HG03558 (cell line): ENCODE measurements around the gene IQCM.

Experiments
- ATAC-seq: cut with Tn5 transposase; IDR thresholded peaks from one replicate; pipeline ENCODE4 v1.9.1; 2021; ENCODE audit warnings: moderate number of reproducible peaks; ENCODE audit not compliant: unreplicated experiment; ENCODE audit errors: extremely low read depth

IQCM gene

GRCh38 chr4:149715822-149716585 is 99.6 kb downstream of the IQCM start:
- no peak for ATAC-seq

GRCh38 chr4:149713031-149713430 is 102.6 kb downstream of the IQCM start:
- ATAC-seq: no peak

DNA sequence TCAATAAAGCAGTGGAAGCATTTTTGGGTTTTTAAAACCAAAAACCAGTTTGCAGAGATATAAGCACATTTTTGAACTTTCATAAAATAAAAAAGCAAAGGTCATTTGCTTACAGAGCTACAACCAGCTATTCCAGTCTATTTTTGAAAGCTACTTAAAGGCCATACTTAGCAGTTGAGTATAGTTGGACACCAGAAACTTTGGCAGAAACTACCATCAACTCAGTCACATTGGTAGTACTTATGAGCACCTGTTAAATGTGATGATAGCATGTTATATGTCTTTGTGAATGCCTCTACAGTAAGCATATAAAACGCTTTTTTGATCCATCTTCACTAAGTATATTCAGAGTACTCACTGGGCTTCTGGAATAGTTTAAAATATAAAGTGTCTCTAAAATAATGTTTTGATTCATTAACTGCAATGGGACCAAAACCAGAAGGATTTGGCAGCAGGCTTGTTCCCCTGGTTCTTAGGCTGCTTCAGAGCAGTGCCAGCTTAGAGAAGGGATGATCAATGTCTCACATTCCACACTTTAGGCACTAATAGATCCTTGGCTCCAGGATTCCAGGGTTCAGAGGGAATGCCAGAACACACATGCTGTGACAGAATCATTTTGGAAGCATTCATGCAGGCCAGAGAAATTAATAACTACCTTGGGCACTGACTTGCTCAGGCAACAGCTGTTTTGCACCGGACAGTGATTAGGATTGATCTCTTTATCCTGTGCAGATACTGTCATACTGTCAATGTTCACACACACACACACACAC is 103.9 kb downstream of the IQCM start:
- ATAC-seq: no peak

DNA sequence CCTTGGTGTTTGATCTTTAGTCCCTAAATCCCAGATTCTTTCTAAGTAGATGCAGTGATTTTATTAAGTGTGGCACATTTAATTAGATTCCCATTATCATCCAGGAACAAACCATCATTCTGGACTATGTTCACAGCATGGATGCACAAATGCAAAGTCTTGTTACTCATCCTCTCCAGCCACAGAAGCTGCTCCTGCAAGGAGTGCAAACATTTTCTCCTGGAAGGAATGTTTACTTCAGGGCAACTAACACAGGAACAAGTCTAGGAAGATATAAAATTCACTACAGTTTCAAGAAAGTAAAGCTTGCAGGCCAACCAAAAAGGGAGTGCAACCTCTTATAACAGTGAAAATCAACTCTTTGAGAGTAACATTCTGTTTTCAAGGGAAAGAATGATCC is 106.0 kb downstream of the IQCM start:
- no peak for ATAC-seq

DNA sequence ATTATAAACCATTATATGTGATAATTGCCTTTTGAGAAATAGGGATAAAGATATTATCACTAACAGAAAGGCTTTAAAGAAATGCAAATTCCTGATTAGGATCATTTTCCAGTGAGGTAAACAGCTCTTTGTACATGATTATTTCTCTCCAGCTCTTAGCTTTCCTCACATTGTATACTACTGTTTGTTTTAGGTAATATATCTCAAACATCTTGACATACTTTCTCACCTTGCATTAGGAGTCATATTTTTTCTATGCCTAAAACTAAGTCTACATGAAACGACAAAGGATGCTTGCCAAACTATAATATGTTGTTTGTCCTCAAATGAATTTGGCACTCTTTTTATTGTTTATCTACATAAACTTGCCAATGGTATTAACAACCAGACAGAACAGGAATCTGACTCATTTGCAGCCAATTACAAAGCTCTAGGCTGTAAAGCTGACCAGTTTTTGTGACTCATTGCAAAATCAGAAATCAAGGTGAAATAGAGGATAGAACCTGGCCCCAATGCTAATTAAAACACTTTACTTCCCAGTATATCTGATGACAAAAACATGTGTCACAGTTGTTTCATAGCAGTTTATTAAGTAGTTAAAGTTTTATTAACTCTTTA is 107.0 kb downstream of the IQCM start:
- ATAC-seq: no peak

- no peak for ATAC-seq
Observed at GRCh38 chr4:149707862-149708261, 107.8 kb downstream of the IQCM start.

DNA sequence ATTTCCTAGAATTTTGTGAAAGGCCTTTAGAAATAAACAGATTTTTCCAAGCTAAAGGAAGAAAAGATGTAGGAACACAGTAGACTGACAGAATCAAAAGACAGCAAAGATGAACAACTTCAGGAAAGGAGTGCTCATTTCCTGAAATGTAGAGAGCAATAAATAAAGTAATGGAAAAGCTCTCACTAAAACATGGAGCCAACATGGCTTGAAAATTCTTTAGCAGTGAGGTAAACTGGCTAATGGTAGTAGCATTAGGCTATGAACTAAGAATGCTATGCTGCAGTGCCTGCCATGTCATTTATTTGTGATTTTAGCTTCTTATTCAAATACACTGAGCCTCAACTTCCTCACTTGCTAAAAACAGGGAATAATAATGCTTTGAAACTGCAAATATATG is 108.7 kb downstream of the IQCM start:
- no peak for ATAC-seq

GRCh38 chr4:149702414-149703293 is 113.0 kb downstream of the IQCM start:
- no peak for ATAC-seq

DNA sequence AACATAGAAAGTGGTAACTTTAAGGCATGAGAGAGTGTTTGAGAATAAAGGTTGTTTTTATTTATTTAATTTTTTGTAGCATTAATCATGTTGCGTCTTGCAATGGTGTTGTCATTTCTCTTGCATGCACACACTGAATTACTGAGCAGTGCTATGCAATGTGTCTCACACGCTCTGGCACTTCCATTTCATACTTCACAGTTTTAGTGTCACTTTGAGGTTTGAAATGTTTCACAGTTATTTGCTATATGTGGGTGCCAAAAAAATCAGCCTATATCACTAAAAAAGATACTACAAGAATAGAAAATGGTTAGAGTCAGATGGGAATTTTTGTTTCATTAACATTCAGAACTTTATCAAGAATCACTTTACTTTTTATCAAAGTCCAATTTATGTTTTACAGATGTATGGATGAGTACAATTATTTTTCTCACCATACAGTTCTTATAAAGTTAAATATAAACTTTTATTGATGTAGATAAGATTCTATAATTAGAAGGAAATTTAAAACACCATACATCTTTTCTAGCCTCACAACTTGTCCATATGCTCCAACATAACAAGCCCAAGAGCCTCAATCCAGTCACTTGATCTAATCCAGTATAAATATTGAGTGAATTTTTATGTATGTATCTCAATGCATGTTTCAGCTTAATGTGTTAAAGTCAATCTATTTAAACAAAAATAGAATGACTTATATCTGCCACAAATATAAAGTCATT is 114.0 kb downstream of the IQCM start:
- ATAC-seq: no peak

GRCh38 chr4:149700272-149700671 is 115.4 kb downstream of the IQCM start:
- ATAC-seq: no peak

DNA sequence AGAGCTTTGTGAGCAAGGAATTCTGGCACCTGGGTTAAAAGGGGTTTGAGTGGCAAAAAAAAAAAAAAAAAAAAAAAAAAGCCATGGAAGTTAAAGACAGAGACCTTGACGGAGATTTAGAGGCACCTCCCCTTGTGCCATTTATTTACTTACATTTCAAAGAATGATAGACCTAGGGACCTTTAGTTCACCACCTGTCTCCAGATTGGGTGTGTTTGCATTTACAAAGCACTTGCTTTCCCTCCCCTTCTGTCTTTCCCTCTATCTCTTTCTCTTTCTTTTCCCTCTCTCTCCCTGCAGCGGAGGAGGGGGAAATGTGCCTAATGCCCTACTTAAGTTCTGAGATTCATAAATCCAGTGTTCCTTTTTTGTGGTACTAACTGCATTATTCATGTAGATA is 116.0 kb downstream of the IQCM start:
- no peak for ATAC-seq

DNA sequence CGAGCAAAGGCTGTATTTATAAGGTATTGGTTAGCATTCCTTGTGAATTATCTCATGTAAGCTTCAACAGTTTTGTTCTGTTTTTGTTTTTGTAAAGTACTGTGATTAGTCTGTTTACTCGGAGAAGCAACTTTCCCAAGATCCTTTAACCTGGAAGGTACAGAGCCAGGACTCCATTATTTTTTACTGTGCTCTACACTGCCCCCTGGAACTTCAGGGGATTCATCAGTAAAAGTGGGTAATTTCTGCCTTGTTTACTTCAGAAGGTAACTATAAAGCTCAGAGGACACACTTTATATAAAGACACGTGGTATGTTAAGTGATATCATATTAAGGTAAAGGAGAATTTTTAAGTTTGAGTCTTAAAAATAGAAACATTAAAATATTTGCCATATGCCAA is 124.9 kb downstream of the IQCM start:
- no peak for ATAC-seq

DNA sequence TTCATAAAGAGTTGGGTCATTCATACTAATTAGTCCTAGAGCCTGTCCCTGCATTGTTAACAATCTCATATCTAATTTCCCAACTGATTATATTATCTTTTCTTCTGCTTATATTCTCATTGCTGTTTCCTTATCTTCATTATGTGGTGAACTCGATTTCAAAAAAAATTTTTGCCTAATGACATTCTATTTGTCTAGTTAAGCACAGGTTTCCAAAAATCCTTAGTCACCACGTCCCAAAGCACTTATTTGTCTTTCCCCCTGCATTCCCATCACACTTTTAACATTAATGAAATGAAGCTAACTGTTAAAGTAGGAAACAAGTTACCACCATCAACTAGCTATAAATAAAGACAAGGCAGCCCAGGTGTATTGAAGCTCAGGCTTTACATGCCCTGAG is 131.1 kb downstream of the IQCM start:
- ATAC-seq: no peak

- peak; percentile 78 for ATAC-seq
Observed at GRCh38 chr4:149676076-149676475, 139.6 kb downstream of the IQCM start.

- ATAC-seq: no peak
Observed at GRCh38 chr4:149645790-149646189, 169.9 kb downstream of the IQCM start.

DNA sequence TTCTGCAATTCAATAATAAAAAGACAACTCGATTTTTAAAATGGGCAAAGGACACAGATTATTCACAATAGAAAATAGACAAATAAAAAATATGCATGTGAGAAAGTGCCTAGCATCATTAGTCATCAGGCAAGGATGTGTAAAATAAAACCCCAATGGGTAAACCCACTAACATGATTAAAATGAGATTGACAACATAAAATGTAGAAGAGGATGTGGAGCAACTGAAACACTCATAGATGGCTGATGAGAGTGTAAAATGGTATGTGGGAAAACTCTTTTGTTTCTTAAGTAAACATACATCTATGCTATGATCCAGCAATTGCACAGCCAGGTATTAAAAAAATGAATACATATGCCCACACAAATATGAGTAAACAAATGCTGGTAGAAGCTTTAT is 177.6 kb downstream of the IQCM start:
- ATAC-seq: no peak

DNA sequence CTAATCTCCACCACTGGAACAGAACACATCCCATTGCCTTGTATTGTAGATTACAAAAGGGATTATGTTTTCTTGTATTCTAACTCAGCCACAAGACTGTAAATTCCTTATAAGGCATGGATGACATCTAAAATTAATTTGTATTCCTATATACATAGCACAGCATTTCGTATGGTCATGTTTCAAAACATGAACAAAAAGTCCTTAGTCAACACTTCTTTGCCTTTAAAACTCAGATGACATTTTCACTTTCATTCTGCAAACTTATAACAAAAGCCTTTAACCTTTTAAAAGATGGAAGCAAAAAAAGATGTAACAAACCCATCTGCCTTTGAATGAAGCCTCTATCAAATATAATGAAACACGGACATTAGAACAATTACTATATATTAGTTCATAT is 181.3 kb downstream of the IQCM start:
- no peak for ATAC-seq

GRCh38 chr4:149631629-149632028 is 184.0 kb downstream of the IQCM start:
- ATAC-seq: no peak

GRCh38 chr4:149630064-149630463 is 185.6 kb downstream of the IQCM start:
- no peak for ATAC-seq
